Measurements from ENCODE around the gene MFAP3.

The MFAP3 gene

GRCh38 chr5:154095904-154096303 lies 57.1 kb downstream of the MFAP3 start:
- peak; percentile 70 for DNase-seq

GRCh38 chr5:154097031-154097430 lies 58.3 kb downstream of the MFAP3 start:
- DNase-seq, result no peak

DNA sequence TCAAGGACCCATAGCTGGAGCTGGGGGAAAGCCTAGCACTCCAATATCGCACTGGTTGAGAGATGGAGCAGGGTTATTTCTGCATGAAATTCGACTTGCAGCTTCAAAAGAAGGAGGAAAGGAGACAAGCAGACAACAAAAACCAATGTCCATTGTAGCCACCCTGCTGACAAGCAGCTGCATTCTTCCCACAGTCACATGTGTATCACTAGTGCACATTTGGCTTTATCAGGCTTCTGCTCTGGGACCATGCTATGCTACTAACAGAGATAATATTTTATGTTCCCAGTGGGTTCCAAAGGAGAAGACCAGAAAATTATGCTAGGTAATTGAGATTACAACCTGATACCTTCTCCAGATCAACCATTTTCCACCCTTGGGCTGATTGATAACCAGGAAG lies 59.7 kb downstream of the MFAP3 start:
- no peak for DNase-seq

GRCh38 chr5:154101184-154101583 lies 62.4 kb downstream of the MFAP3 start:
- DNase-seq, result no peak

DNA sequence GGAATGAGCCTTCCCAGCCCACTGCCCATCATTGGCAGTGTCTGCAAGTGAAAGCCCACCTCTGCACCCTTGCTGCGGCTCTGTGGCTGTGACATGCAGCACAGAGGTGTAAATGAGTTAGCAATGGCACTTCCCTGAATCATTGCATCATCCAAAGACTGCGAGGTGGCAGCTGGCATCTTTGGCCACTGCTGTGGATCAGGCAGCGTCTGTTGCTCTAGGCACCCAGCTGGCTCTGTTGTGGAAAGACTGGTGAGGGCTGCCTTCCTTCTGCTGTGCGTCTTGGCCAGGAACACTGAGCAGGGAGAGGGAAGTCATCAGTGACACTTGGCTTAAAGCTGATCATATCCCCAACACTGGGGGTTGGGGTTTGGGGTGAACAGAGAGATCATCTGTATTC lies 64.5 kb downstream of the MFAP3 start:
- no peak for DNase-seq
